Smooth muscle cell (in vitro differentiated cells): ENCODE results near the gene SUSD5. TPM values are rescaled to one million over a fixed set of nuclear protein-coding genes. Genes with fewer than 3 reads are reported as not detected.
A peak's percentile ranks its signal among the peaks of the same experiment; 100 is the strongest.

Source experiments
- DNase-seq: peaks from one replicate; lab custom pipeline; 2025; ENCODE audit not compliant: unreplicated experiment; lab: John Stamatoyannopoulos, UW
- H2AFZ ChIP-seq: fragments of 200-600 bp; sonication (generic); 2 replicates; pipeline ENCODE4 v1.6.0; 2016; ENCODE audit warnings: antibody characterized with exemption, low read depth, mild to moderate bottlenecking
- H3F3A ChIP-seq: fragments of 200-600 bp; sonication (generic); 2 replicates; pipeline ENCODE4 v1.6.0; 2017; ENCODE audit warnings: antibody characterized with exemption, low read depth
- H3K27ac ChIP-seq: fragments of 200-600 bp; sonication (generic); 2 replicates; pipeline ENCODE4 v1.5.1; 2016; ENCODE audit warnings: low read depth, mild to moderate bottlenecking
- H3K27me3 ChIP-seq: fragments of 200-600 bp; sonication (generic); 2 replicates; pipeline ENCODE4 v1.6.1; 2016; ENCODE audit warnings: low read depth, mild to moderate bottlenecking
- H3K36me3 ChIP-seq: fragments of 200-600 bp; sonication (generic); 2 replicates; pipeline ENCODE4 v1.5.1; 2016; ENCODE audit warnings: low read depth
- H3K4me1 ChIP-seq: fragments of 200-600 bp; sonication (generic); 2 replicates; pipeline ENCODE4 v1.5.1; 2016; ENCODE audit warnings: low read depth
- H3K4me2 ChIP-seq: fragments of 200-600 bp; sonication (generic); 2 replicates; pipeline ENCODE4 v1.6.0; 2016; ENCODE audit warnings: mild to moderate bottlenecking
- H3K4me3 ChIP-seq: fragments of 200-600 bp; sonication (generic); 2 replicates; pipeline ENCODE4 v1.5.1; 2016; ENCODE audit warnings: mild to moderate bottlenecking
- H3K79me2 ChIP-seq: fragments of 200-600 bp; sonication (generic); 2 replicates; pipeline ENCODE4 v1.6.0; 2016; ENCODE audit warnings: low read depth, mild to moderate bottlenecking
- H3K9ac ChIP-seq: fragments of 200-600 bp; sonication (generic); 2 replicates; pipeline ENCODE4 v1.6.0; 2016; ENCODE audit warnings: low read depth
- H3K9me3 ChIP-seq: fragments of 200-600 bp; sonication (generic); replicated peaks from 2 replicates; pipeline ENCODE4 v1.5.1; 2016; ENCODE audit warnings: low read depth
- H4K20me1 ChIP-seq: fragments of 200-600 bp; sonication (generic); 2 replicates; pipeline ENCODE4 v1.6.0; 2016; ENCODE audit warnings: low read depth
- CTCF ChIP-seq: fragments of 200-600 bp; sonication (generic); IDR thresholded peaks from 2 replicates; pipeline ENCODE4 v1.5.1; 2017; ENCODE audit warnings: borderline replicate concordance, mild to moderate bottlenecking, antibody characterized with exemption; ENCODE audit not compliant: insufficient read depth, poor library complexity, severe bottlenecking
- WGBS: methylation state at CpG from one replicate; pipeline ENCODE4 v1.1.7; 2016; ENCODE audit warnings: low lambda C conversion rate; 5-methylcytosine and 5-hydroxymethylcytosine counted together
- polyA plus RNA-seq: library from polyadenylated mRNA; unstranded; fragments of >200 nt; fragmentation: Nextera tagmentation; extraction: Ambion mirVana; gene quantifications from 2 replicates; pipeline ENCODE4 v1.2.1, GENCODE V29; 2016
- total RNA-seq: library from RNA; depleted of rRNA; stranded (reverse); fragments of >200 nt; gene quantifications from 2 replicates; pipeline ENCODE4 v1.2.3, GENCODE V29; 2014

Gene SUSD5
- total and polyA plus RNA-seq, 2 experiments from 2014 or later: 1.4 to 1.6 TPM

DNA sequence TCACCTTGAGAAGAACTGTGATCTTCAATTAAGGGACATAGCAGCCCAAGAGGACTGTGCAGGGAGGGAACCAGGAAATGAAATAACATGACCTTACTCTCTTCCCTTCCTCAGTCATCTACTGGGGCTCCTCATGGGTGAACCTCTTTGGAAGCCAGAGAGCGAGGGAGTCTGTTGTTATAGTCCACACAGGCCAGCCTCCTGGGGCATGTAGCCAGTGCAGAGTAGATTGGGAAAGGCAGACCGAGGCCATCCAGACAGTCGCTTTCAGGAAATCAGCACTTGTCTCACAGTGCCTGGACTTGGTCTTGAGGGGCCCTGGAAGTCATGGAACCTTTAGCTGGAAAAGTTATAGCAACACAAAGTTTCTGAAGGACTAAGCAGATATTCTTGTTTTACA is 98.7 kb downstream of the SUSD5 start:
- H3K79me2 ChIP-seq: peaks cover 26% of the 10 kb centered on the region
- no peak overlapping the region for H3K9ac ChIP-seq
- H3F3A ChIP-seq: no peaks in the 10 kb centered on the region
- DNase-seq: no peak
- no peak for TF ChIP-seq CTCF
- WGBS: 97% methylated on average over 3 of the region's 3 CpGs
- H3K9me3 ChIP-seq: no peaks in the 10 kb centered on the region
- H2AFZ ChIP-seq: no peak overlapping the region
- H3K4me1 ChIP-seq: peaks cover 7% of the 10 kb centered on the region
- H3K4me3 ChIP-seq: no peak overlapping the region
- no peak overlapping the region for H3K4me2 ChIP-seq
- H3K27me3 ChIP-seq: no peaks in the 10 kb centered on the region
- peaks cover 41% of the 10 kb centered on the region for H4K20me1 ChIP-seq
- H3K27ac ChIP-seq: no peak overlapping the region
- H3K36me3 ChIP-seq: peaks cover 6% of the 10 kb centered on the region

DNA sequence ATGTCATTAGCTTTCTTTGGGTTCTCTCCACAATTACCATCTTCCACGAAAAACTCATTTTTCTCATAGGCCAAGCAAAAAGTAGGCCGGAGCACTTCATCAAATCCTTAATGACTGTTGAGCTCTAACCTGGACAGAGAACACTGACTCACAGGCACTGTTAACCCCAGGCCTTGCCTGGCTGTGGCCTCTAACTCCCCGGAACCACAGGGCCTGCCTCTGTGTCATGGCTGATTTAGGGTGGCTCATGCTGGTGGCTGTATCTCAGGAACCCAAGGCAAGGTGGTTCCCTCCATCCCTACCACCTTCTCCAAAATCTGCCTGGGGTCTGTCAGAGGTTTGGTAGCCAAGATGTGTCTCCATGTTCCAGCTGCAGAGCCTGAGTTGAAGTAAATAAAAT is 101.1 kb downstream of the SUSD5 start:
- H3K36me3 ChIP-seq: no peaks in the 10 kb centered on the region
- H3K9me3 ChIP-seq: no peaks in the 10 kb centered on the region
- H2AFZ ChIP-seq: no peak overlapping the region
- H3K27me3 ChIP-seq: no peaks in the 10 kb centered on the region
- no peak overlapping the region for H3K27ac ChIP-seq
- DNase-seq: no peak
- peaks cover 7% of the 10 kb centered on the region for H3F3A ChIP-seq
- 92% methylated on average over 3 of the region's 3 CpGs for WGBS
- TF ChIP-seq CTCF: no peak
- H3K4me1 ChIP-seq: peaks cover 12% of the 10 kb centered on the region
- H3K4me2 ChIP-seq: no peak overlapping the region
- no peak overlapping the region for H3K4me3 ChIP-seq
- H3K79me2 ChIP-seq: peaks cover 26% of the 10 kb centered on the region
- H3K9ac ChIP-seq: no peak overlapping the region
- peaks cover 41% of the 10 kb centered on the region for H4K20me1 ChIP-seq

DNA sequence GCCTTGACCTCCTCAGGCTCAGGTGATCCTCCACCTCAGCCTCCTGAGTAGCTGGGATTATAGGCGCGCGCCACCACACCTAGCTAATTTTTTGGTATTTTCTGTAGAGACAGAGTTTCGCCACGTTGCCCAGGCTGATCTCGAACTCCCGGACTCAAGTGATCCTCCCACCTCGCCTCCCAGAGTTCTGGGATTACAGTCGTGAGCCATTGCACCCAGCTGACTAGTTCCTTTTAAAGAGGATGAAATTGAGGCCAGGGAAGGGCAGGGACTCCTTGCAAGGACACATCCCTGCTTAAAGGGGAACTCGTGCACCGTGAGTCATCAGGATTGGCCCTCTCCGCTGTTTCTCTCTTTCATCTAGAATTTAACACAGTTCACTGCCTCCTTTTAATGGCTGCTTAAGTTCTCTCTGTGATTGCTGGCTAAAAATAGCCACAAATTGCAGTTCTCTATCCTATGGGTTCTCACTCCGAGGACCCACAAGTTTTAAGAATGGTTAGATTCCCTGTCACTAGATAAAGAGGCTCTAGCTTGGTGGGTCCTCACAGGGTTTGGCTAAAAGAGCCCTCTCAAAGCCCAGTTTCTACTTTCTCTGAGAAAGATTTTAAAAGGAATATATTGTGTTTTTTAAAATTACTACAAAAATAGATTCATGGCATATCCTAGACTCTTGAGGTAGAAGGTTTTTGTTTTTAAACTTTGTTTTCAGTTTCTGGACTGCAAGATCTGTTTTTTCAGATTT is 103.4 kb downstream of the SUSD5 start:
- peak overlapping the region; percentile 18 for H2AFZ ChIP-seq
- no peaks in the 10 kb centered on the region for H3K9me3 ChIP-seq
- H3K4me3 ChIP-seq: peak overlapping the region; percentile 75
- H3K4me1 ChIP-seq: peaks cover 12% of the 10 kb centered on the region
- H3F3A ChIP-seq: peaks cover 7% of the 10 kb centered on the region
- DNase-seq: peak; percentile 24
- TF ChIP-seq CTCF: no peak
- no peaks in the 10 kb centered on the region for H3K36me3 ChIP-seq
- peak overlapping the region; percentile 95 for H3K4me2 ChIP-seq
- peak overlapping the region; percentile 72 for H3K27ac ChIP-seq
- H3K9ac ChIP-seq: peak overlapping the region; percentile 54
- H3K27me3 ChIP-seq: no peaks in the 10 kb centered on the region
- H3K79me2 ChIP-seq: peaks cover 26% of the 10 kb centered on the region
- 34% methylated on average over 13 of the region's 13 CpGs for WGBS
- peaks cover 37% of the 10 kb centered on the region for H4K20me1 ChIP-seq

GRCh38 chr3:33114622-33115023 is 104.0 kb downstream of the SUSD5 start:
- WGBS: 43% methylated on average over 14 of the region's 14 CpGs
- DNase-seq: no peak
- no peak overlapping the region for H3K9ac ChIP-seq
- H4K20me1 ChIP-seq: peaks cover 31% of the 10 kb centered on the region
- no peaks in the 10 kb centered on the region for H3K9me3 ChIP-seq
- peaks cover 12% of the 10 kb centered on the region for H3K4me1 ChIP-seq
- peaks cover 26% of the 10 kb centered on the region for H3K79me2 ChIP-seq
- peak overlapping the region; percentile 95 for H3K4me2 ChIP-seq
- H3K4me3 ChIP-seq: peak overlapping the region; percentile 75
- peaks cover 7% of the 10 kb centered on the region for H3F3A ChIP-seq
- peak overlapping the region; percentile 90 for H2AFZ ChIP-seq
- H3K27ac ChIP-seq: peak overlapping the region; percentile 72
- H3K27me3 ChIP-seq: no peaks in the 10 kb centered on the region
- no peak for TF ChIP-seq CTCF
- no peaks in the 10 kb centered on the region for H3K36me3 ChIP-seq
